SK-N-SH treated with all-trans-retinoic acid at 6 μM for 48 hours (cell line): ENCODE data around the gene SLC38A9.

Experiments used
- ATAC-seq: fragments of 200-7000 bp; cut with Tn5 transposase; 3 replicates; pipeline ENCODE4 v1.9.1; 2020; ENCODE audit warnings: mild to moderate bottlenecking, moderate library complexity
- ARNTL ChIP-seq: fragments of 450-650 bp; formaldehyde crosslinking; IDR thresholded peaks from 2 replicates; pipeline ENCODE4 v1.5.0; 2020; ENCODE audit warnings: low read depth, mild to moderate bottlenecking, moderate library complexity, borderline replicate concordance
- BACH2 ChIP-seq: fragments of 250-450 bp; sonication (Bioruptor Pico); IDR thresholded peaks from 2 replicates; pipeline ENCODE4 v1.9.0; 2021; ENCODE audit warnings: mild to moderate bottlenecking, borderline replicate concordance
- CREB5 ChIP-seq: fragments of 250-450 bp; sonication (Bioruptor Pico); IDR thresholded peaks from 2 replicates; pipeline ENCODE4 v1.5.1; 2020; ENCODE audit warnings: low read depth, mild to moderate bottlenecking, moderate library complexity
- CSDC2 ChIP-seq: fragments of 250-450 bp; sonication (Bioruptor Pico); IDR thresholded peaks from 2 replicates; pipeline ENCODE4 v1.5.0; 2020; ENCODE audit warnings: mild to moderate bottlenecking, moderate library complexity
- CSRNP3 ChIP-seq: fragments of 250-450 bp; sonication (Bioruptor Pico); IDR thresholded peaks from 2 replicates; pipeline ENCODE4 v1.5.1; 2021; ENCODE audit warnings: mild to moderate bottlenecking, moderate library complexity
- GLIS3 ChIP-seq: fragments of 250-450 bp; sonication (Bioruptor Pico); IDR thresholded peaks from 2 replicates; pipeline ENCODE4 v1.5.0; 2020; ENCODE audit warnings: mild to moderate bottlenecking, moderate library complexity
- OSR1 ChIP-seq: fragments of 250-450 bp; sonication (Bioruptor Pico); IDR thresholded peaks from 2 replicates; pipeline ENCODE4 v1.8.0; 2022; ENCODE audit warnings: moderate library complexity, mild to moderate bottlenecking, inconsistent platforms
- PATZ1 ChIP-seq: fragments of 250-450 bp; sonication (Bioruptor Pico); IDR thresholded peaks from 2 replicates; pipeline ENCODE4 v1.8.0; 2020; ENCODE audit warnings: mild to moderate bottlenecking, moderate library complexity, borderline replicate concordance
- POU6F1 ChIP-seq: fragments of 250-450 bp; sonication (Bioruptor Pico); IDR thresholded peaks from 2 replicates; pipeline ENCODE4 v1.8.0; 2021; ENCODE audit warnings: low read depth, mild to moderate bottlenecking, moderate library complexity, borderline replicate concordance
- PPARA ChIP-seq: fragments of 250-450 bp; sonication (Bioruptor Pico); IDR thresholded peaks from 2 replicates; pipeline ENCODE4 v1.5.0; 2020; ENCODE audit warnings: mild to moderate bottlenecking, borderline replicate concordance
- RARB ChIP-seq: fragments of 250-450 bp; sonication (Bioruptor Pico); IDR thresholded peaks from 2 replicates; pipeline ENCODE4 v1.8.0; 2021; ENCODE audit warnings: mild to moderate bottlenecking, moderate library complexity
- SNAI2 ChIP-seq: fragments of 250-450 bp; sonication (Bioruptor Pico); IDR thresholded peaks from 2 replicates; pipeline ENCODE4 v1.5.0; 2020; ENCODE audit warnings: mild to moderate bottlenecking, moderate library complexity
- TCF4 ChIP-seq: fragments of 250-450 bp; sonication (Bioruptor Pico); IDR thresholded peaks from 2 replicates; pipeline ENCODE4 v1.8.0; 2021; ENCODE audit warnings: mild to moderate bottlenecking, moderate library complexity, borderline replicate concordance
- TOX ChIP-seq: fragments of 250-450 bp; sonication (Bioruptor Pico); IDR thresholded peaks from 2 replicates; pipeline ENCODE4 v1.8.0; 2021; ENCODE audit warnings: mild to moderate bottlenecking, moderate library complexity, borderline replicate concordance
- TSHZ2 ChIP-seq: fragments of 250-450 bp; sonication (Bioruptor Pico); IDR thresholded peaks from 2 replicates; pipeline ENCODE4 v1.5.0; 2020; ENCODE audit warnings: mild to moderate bottlenecking, moderate library complexity
- ZC3H10 ChIP-seq: fragments of 250-450 bp; sonication (Bioruptor Pico); IDR thresholded peaks from 2 replicates; pipeline ENCODE4 v1.5.1; 2021; ENCODE audit warnings: mild to moderate bottlenecking, moderate library complexity
- ZFP3 ChIP-seq: fragments of 250-450 bp; sonication (Bioruptor Pico); IDR thresholded peaks from 2 replicates; pipeline ENCODE4 v1.5.0; 2020; ENCODE audit warnings: mild to moderate bottlenecking, moderate library complexity
- ZFP30 ChIP-seq: fragments of 450-650 bp; formaldehyde crosslinking; IDR thresholded peaks from 2 replicates; pipeline ENCODE4 v1.5.0; 2022; ENCODE audit warnings: mild to moderate bottlenecking, moderate library complexity
- ZNF565 ChIP-seq: fragments of 450-650 bp; formaldehyde crosslinking; conservative IDR thresholded peaks from 2 replicates; pipeline ENCODE4 v1.5.0; 2020; ENCODE audit warnings: low read depth, mild to moderate bottlenecking, moderate library complexity
- ZNF70 ChIP-seq: fragments of 450-650 bp; formaldehyde crosslinking; IDR thresholded peaks from 2 replicates; pipeline ENCODE4 v1.5.0; 2020; ENCODE audit warnings: mild to moderate bottlenecking, moderate library complexity
- ZNF8 ChIP-seq: fragments of 450-650 bp; formaldehyde crosslinking; IDR thresholded peaks from 2 replicates; pipeline ENCODE4 v1.5.0; 2020; ENCODE audit warnings: mild to moderate bottlenecking, moderate library complexity

SLC38A9 gene

GRCh38 chr5:55621229-55621628, 90.9 kb downstream of the SLC38A9 start:
- ATAC-seq: no peak

GRCh38 chr5:55620766-55621160, 91.4 kb downstream of the SLC38A9 start:
- no peak for ATAC-seq
- no peak for TF ChIP-seq ZNF565 (CRISPR knock-in tag)
- no peak for TF ChIP-seq OSR1 (CRISPR knock-in tag)
- no peak for TF ChIP-seq ZFP3
- TF ChIP-seq CSRNP3 (CRISPR knock-in tag): no peak
- no peak for TF ChIP-seq BACH2 (CRISPR knock-in tag)
- TF ChIP-seq TOX (CRISPR knock-in tag): no peak
- no peak for TF ChIP-seq TSHZ2 (CRISPR knock-in tag)
- no peak for TF ChIP-seq POU6F1 (CRISPR knock-in tag)
- no peak for TF ChIP-seq SNAI2 (CRISPR knock-in tag)
- no peak for TF ChIP-seq ZNF8 (CRISPR knock-in tag)
- no peak for TF ChIP-seq ARNTL (CRISPR knock-in tag)
- TF ChIP-seq ZFP30 (CRISPR knock-in tag): no peak
- no peak for TF ChIP-seq GLIS3
- TF ChIP-seq CREB5 (CRISPR knock-in tag): no peak
- no peak for TF ChIP-seq PPARA
- no peak for TF ChIP-seq TCF4 (CRISPR knock-in tag)
- no peak for TF ChIP-seq ZC3H10 (CRISPR knock-in tag)
- TF ChIP-seq PATZ1: no peak

More at GRCh38 chr5:55621229-55621628, 90.9 kb downstream of the SLC38A9 start:
- no peak for TF ChIP-seq OSR1 (CRISPR knock-in tag)
- no peak for TF ChIP-seq ZFP30 (CRISPR knock-in tag)
- TF ChIP-seq ZFP3: no peak
- TF ChIP-seq BACH2 (CRISPR knock-in tag): no peak
- no peak for TF ChIP-seq RARB (CRISPR knock-in tag)
- no peak for TF ChIP-seq PPARA
- TF ChIP-seq CSRNP3 (CRISPR knock-in tag): no peak
- TF ChIP-seq ZNF70 (CRISPR knock-in tag): no peak
- TF ChIP-seq TOX (CRISPR knock-in tag): no peak
- no peak for TF ChIP-seq TSHZ2 (CRISPR knock-in tag)
- TF ChIP-seq CSDC2 (CRISPR knock-in tag): no peak
